ENCODE results near the gene ZSCAN10. TPM values are rescaled to one million over a fixed set of nuclear protein-coding genes. Genes with fewer than 3 reads are reported as not detected.

The ZSCAN10 gene
- total and polyA plus RNA-seq, 2 of the 13 experiments (the other 11 are each of a cell fraction or from before 2014, with no cell fraction given), result not detected

DNA sequence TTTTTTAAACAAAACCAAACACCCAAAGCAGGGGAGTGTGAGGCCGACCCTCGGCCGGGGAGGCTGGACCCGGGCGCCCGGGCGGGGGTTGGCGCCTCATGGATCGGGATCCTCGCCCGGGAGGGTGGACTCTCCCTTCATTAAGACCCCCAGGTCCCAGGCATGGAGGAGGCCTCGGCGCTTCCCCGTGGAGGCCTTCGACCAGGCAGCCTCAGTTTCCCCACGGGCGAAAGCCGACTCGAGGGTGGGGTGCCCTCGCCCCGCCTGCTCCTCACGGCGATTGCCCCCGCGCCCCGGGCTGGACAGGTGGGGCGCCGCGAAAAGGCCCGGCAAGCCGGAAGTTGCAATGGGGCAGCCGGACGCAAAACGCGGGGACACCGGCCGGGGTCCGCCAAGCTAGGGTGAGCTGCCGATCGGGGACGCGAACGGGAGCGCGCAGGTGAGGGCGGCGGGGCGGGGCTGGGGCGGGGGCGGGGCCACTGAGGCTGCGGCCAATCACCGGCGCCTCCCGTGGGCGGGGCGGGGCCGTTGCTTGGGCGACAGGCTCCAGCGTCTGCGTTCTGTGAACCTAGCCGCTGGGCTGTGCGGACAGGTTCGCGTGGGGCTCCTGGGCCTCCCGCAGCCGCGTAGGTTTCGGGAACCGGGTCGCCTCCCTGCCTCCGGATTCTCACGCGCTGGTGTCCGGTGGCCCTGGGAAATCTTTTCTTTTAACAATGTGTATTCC, 7.3 kb upstream of the ZSCAN10 start (continued):
- TF ChIP-seq, protein P1, sequence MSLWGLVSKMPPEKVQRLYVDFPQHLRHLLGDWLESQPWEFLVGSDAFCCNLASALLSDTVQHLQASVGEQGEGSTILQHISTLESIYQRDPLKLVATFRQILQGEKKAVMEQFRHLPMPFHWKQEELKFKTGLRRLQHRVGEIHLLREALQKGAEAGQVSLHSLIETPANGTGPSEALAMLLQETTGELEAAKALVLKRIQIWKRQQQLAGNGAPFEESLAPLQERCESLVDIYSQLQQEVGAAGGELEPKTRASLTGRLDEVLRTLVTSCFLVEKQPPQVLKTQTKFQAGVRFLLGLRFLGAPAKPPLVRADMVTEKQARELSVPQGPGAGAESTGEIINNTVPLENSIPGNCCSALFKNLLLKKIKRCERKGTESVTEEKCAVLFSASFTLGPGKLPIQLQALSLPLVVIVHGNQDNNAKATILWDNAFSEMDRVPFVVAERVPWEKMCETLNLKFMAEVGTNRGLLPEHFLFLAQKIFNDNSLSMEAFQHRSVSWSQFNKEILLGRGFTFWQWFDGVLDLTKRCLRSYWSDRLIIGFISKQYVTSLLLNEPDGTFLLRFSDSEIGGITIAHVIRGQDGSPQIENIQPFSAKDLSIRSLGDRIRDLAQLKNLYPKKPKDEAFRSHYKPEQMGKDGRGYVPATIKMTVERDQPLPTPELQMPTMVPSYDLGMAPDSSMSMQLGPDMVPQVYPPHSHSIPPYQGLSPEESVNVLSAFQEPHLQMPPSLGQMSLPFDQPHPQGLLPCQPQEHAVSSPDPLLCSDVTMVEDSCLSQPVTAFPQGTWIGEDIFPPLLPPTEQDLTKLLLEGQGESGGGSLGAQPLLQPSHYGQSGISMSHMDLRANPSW (CRISPR knock-in tag; IDR thresholded peaks at IDR 0.05; ENCODE audit: borderline replicate concordance), result 0 out of 2 replicates have a peak, but pooled peaks have one; percentile 33
- TF ChIP-seq ZNF749 (CRISPR knock-in tag; IDR thresholded peaks at IDR 0.05; ENCODE audit: borderline replicate concordance) (no peak), ZNF766 (CRISPR knock-in tag; IDR thresholded peaks at IDR 0.05; ENCODE audit: borderline replicate concordance) (no peak), ATRX (CRISPR knock-in tag; IDR thresholded peaks at IDR 0.05; ENCODE audit: borderline replicate concordance) (no peak), ATF7-NPFF (CRISPR knock-in tag; IDR thresholded peaks at IDR 0.05; ENCODE audit: low read depth) (no peak), BHLHE40 (IDR thresholded peaks at IDR 0.05; ENCODE audit: low read length) (0 out of 2 replicates have a peak, but pooled peaks have one; percentile 28), ZNF562 (CRISPR knock-in tag; IDR thresholded peaks at IDR 0.05; ENCODE audit: borderline replicate concordance) (no peak), HNRNPK (IDR thresholded peaks at IDR 0.05; ENCODE audit: low read depth, low read length, poor library complexity, severe bottlenecking) (peak; percentile 35), SMYD3 (CRISPR knock-in tag; IDR thresholded peaks at IDR 0.05) (no peak), GLI4 (CRISPR knock-in tag; IDR thresholded peaks at IDR 0.05; ENCODE audit: borderline replicate concordance) (no peak), CCDC6 (CRISPR knock-in tag; IDR thresholded peaks at IDR 0.05) (no peak), KDM6A (CRISPR knock-in tag; IDR thresholded peaks at IDR 0.05; ENCODE audit: low read depth) (no peak), MXI1 (IDR thresholded peaks at IDR 0.05; ENCODE audit: borderline replicate concordance, low read depth, low read length) (peak; percentile 96; the same call in 2 of the 3 replicates), FLYWCH1 (CRISPR knock-in tag; IDR thresholded peaks at IDR 0.05) (no peak), ZNF747 (CRISPR knock-in tag; IDR thresholded peaks at IDR 0.05; ENCODE audit: borderline replicate concordance) (peak; percentile 39; the same call in 1 of the 2 replicates)
- TF ChIP-seq, protein P2, sequence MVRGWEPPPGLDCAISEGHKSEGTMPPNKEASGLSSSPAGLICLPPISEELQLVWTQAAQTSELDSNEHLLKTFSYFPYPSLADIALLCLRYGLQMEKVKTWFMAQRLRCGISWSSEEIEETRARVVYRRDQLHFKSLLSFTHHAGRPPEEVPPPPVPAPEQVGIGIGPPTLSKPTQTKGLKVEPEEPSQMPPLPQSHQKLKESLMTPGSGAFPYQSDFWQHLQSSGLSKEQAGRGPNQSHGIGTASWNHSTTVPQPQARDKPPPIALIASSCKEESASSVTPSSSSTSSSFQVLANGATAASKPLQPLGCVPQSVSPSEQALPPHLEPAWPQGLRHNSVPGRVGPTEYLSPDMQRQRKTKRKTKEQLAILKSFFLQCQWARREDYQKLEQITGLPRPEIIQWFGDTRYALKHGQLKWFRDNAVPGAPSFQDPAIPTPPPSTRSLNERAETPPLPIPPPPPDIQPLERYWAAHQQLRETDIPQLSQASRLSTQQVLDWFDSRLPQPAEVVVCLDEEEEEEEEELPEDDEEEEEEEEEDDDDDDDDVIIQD (CRISPR knock-in tag; IDR thresholded peaks at IDR 0.05; ENCODE audit: low read depth), result no peak
- TF ChIP-seq, protein P3, sequence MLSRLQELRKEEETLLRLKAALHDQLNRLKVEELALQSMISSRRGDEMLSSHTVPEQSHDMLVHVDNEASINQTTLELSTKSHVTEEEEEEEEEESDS (CRISPR knock-in tag; IDR thresholded peaks at IDR 0.05; ENCODE audit: borderline replicate concordance), result no peak
- TF ChIP-seq, protein P4, sequence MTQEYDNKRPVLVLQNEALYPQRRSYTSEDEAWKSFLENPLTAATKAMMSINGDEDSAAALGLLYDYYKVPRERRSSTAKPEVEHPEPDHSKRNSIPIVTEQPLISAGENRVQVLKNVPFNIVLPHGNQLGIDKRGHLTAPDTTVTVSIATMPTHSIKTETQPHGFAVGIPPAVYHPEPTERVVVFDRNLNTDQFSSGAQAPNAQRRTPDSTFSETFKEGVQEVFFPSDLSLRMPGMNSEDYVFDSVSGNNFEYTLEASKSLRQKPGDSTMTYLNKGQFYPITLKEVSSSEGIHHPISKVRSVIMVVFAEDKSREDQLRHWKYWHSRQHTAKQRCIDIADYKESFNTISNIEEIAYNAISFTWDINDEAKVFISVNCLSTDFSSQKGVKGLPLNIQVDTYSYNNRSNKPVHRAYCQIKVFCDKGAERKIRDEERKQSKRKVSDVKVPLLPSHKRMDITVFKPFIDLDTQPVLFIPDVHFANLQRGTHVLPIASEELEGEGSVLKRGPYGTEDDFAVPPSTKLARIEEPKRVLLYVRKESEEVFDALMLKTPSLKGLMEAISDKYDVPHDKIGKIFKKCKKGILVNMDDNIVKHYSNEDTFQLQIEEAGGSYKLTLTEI (CRISPR knock-in tag; conservative IDR thresholded peaks at IDR 0.05), result no peak
- TF ChIP-seq, protein P5, sequence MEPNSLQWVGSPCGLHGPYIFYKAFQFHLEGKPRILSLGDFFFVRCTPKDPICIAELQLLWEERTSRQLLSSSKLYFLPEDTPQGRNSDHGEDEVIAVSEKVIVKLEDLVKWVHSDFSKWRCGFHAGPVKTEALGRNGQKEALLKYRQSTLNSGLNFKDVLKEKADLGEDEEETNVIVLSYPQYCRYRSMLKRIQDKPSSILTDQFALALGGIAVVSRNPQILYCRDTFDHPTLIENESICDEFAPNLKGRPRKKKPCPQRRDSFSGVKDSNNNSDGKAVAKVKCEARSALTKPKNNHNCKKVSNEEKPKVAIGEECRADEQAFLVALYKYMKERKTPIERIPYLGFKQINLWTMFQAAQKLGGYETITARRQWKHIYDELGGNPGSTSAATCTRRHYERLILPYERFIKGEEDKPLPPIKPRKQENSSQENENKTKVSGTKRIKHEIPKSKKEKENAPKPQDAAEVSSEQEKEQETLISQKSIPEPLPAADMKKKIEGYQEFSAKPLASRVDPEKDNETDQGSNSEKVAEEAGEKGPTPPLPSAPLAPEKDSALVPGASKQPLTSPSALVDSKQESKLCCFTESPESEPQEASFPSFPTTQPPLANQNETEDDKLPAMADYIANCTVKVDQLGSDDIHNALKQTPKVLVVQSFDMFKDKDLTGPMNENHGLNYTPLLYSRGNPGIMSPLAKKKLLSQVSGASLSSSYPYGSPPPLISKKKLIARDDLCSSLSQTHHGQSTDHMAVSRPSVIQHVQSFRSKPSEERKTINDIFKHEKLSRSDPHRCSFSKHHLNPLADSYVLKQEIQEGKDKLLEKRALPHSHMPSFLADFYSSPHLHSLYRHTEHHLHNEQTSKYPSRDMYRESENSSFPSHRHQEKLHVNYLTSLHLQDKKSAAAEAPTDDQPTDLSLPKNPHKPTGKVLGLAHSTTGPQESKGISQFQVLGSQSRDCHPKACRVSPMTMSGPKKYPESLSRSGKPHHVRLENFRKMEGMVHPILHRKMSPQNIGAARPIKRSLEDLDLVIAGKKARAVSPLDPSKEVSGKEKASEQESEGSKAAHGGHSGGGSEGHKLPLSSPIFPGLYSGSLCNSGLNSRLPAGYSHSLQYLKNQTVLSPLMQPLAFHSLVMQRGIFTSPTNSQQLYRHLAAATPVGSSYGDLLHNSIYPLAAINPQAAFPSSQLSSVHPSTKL (CRISPR knock-in tag; IDR thresholded peaks at IDR 0.05), result peak; percentile 58; the same call in 1 of the 2 replicates
